KG1 (cell line): ENCODE results near the gene SPEM2.
"Not testable (repeated sequence)": the region's sequence is repeated elsewhere in the genome, so short reads cannot be mapped to it uniquely, and the experiment has no call there.

Experiments
- DNase-seq: peaks from one replicate; lab custom pipeline; 2025; lab: John Stamatoyannopoulos, UW

Gene SPEM2

DNA sequence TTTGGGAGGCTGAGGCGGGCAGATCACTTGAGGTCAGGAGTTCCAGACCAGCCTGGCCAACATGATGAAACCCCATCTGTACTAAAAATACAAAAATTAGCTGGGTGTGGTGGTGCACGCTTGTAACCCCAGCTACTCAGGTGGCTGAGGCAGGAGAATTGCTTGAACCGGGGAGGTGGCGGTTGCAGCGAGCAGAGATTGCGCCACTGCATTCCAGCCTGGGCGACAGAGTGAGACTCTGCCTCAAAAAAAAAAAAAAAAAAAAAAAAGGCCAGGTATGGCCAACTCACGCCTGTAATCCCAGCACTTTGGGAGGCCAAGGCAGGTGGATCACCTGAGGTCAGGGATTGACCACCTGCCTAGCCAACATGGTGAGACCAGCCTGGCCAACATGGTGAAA is 49.4 kb downstream of the SPEM2 start:
- not testable (repeated sequence) for DNase-seq

DNA sequence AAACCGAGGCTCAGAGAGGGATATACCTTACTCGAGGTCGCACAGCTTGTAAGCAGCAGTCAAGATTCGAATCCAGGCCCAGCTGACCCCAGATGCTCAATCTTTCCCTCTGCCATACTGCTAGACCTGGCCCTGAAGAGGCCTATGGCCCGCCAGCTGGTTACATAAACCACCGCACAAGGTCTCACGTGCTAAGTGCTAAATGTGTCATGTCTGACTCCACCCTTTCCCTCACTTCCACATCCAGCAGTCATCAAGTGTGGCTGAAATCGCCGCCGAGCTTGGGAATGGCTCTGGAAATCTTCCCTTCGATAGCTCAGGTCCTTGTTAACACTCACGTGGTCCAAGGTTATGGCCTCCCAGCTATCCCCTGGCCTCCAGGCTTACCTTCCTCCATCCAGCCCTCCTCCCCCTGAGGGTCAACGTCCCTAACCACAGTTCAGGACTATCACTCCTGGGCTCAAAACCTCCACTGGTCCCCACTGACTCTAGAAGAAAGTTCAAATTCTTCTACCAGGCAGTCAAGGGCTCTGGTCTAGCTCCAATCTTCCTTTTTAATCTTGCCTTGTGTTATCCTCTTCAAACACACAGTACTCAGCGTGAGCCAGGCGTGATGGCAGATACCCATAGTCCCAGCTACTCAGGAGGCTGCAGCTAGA is 50.5 kb downstream of the SPEM2 start:
- DNase-seq = no peak

DNA sequence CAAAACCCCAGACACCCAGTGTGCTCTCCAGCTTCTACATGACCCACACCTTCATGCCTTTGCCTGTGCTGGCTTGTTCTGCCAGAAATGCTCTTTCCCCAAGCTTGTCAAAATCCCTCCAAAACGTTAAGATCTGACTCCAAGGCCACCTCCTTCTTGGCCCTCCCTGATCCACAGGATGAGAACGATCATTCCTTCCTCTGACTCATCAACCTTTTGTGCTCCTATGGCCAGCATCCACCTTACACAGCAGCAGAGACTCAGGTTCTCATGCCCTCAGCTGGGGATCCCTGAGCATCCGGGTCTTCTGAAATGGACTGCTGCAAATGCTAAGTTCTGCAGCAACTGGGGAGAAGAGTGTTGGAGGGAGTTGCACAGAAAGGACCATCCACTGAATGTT is 51.1 kb downstream of the SPEM2 start:
- no peak for DNase-seq

DNA sequence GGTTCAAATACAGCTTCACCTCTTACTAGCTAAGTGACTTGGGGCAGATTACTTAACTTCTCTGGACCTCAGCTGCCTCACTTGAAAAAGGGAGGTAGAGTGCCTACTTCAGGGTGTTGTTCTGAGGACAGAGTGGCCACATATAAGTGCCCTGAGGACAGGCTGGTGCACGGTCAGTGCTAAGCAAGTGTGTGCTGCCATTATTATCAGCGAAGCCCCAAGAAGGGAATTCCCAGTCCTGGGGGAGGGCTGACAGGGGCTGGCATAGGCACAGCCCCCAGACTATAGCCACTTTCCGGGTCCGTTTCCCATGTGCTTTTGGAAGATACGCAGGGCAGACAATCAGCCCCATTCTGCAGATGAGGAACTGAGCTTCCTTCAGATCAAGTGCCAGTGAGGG is 51.5 kb downstream of the SPEM2 start:
- DNase-seq = no peak
